Large intestine (tissue), 3 donors: ENCODE results near the gene COG2. TPM values are rescaled to one million over a fixed set of nuclear protein-coding genes. Genes with fewer than 3 reads are reported as not detected.
"Not testable (repeated sequence)": the region's sequence is repeated elsewhere in the genome, so short reads cannot be mapped to it uniquely, and the experiment has no call there.

Source experiments
- DNase-seq, 2 donors: peaks; one replicate each; pipeline versions ENCODE4 v3.0.0 to v3.0.0-alpha.2; 2013
- H3K27ac ChIP-seq: one replicate; pipeline ENCODE4 v1.5.1; 2013; ENCODE audit warnings: low read length
- H3K27me3 ChIP-seq: 2 replicates; pipeline ENCODE4 v1.6.1; 2013; ENCODE audit warnings: low read length; ENCODE audit not compliant: control insufficient read depth, insufficient read depth
- H3K36me3 ChIP-seq: 2 replicates; pipeline ENCODE4 v1.6.1; 2013; ENCODE audit warnings: low read length; ENCODE audit not compliant: control insufficient read depth, insufficient read depth
- H3K4me1 ChIP-seq: one replicate; pipeline ENCODE4 v1.6.1; 2013; ENCODE audit warnings: low read length; ENCODE audit not compliant: control insufficient read depth, insufficient read depth
- H3K4me3 ChIP-seq: one replicate; pipeline ENCODE4 v1.5.1; 2013; ENCODE audit warnings: low read length
- H3K9me3 ChIP-seq: one replicate; pipeline ENCODE4 v1.6.1; 2013; ENCODE audit warnings: mild to moderate bottlenecking, low read depth, low read length, moderate library complexity; ENCODE audit not compliant: control insufficient read depth
- WGBS: methylation state at CpG from one replicate; pipeline ENCODE4 v1.1.5; 2013; ENCODE audit warnings: low lambda C conversion rate; ENCODE audit not compliant: insufficient coverage; 5-methylcytosine and 5-hydroxymethylcytosine counted together
- polyA plus RNA-seq: library from polyadenylated mRNA; unstranded; fragments of 120-200 nt; gene quantifications from one replicate; pipeline ENCODE4 v1.2.1, GENCODE V29; 2013

Gene COG2
- polyA plus RNA-seq, 1 donor, result 32.7 TPM

DNA sequence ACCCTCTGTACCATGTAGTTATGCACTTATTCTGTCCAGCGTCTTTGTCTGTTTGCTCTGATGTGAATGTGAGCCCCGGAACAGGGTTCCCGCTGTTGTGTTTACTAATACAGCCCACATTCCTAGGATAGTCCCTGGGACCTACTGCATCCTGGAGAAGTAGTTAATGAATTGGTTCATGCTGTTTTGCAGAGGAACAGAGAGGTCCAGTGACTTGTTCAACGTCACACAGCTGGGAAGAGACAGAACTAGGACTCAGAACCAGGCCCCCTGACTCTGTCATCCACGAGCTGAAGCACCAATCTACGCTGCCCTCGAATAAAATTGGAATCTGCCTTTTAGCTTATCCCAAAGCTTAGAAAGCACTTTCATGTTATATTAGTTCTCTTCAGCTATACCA, 70.9 kb downstream of the COG2 start:
- H3K27me3 ChIP-seq, result no peaks in the 10 kb centered on the region
- peaks cover 33% of the 10 kb centered on the region for H3K4me1 ChIP-seq
- WGBS, result no CpG with 5 or more reads among the region's 7 CpGs
- H3K9me3 ChIP-seq, result no peaks in the 10 kb centered on the region
- DNase-seq, result no peak
- H3K36me3 ChIP-seq, result peaks cover 12% of the 10 kb centered on the region
- H3K4me3 ChIP-seq, result peak overlapping the region; percentile 54
- H3K27ac ChIP-seq, result peak overlapping the region; percentile 85

- DNase-seq, result no peak
- Histone ChIP-seq H3K27me3 (no peaks in the 10 kb centered on the region), H3K27ac (peak overlapping the region; percentile 85), H3K4me1 (peaks cover 29% of the 10 kb centered on the region), H3K4me3 (peak overlapping the region; percentile 54), H3K36me3 (peaks cover 12% of the 10 kb centered on the region), H3K9me3 (no peaks in the 10 kb centered on the region)
- no CpG with 5 or more reads among the region's 8 CpGs for WGBS
Measured at GRCh38 chr1:230713547-230713914, 71.2 kb downstream of the COG2 start.

GRCh38 chr1:230713915-230714764, 71.9 kb downstream of the COG2 start, which contains the start of gene AGT:
Gene AGT (minus strand): TSS chr1:230714122. CDS start chr1:230710823, 3,299 bp downstream.
- peak; percentile 89 to 96 for DNase-seq
- H3K4me1 ChIP-seq, result peaks cover 24% of the 10 kb centered on the region
- peak within 1 kb of the TSS; percentile 85 for H3K27ac ChIP-seq
- H3K27me3 ChIP-seq, result no peaks in the 10 kb centered on the region
- WGBS, result no CpG with 5 or more reads among the region's 24 CpGs
- peak within 1 kb of the TSS; percentile 54 for H3K4me3 ChIP-seq
- no peaks in the 10 kb centered on the region for H3K9me3 ChIP-seq
- peaks cover 12% of the 10 kb centered on the region for H3K36me3 ChIP-seq

- H3K9me3 ChIP-seq, result no peaks in the 10 kb centered on the region
- H3K27ac ChIP-seq, result no peak overlapping the region
- no peak for DNase-seq
- peaks cover 20% of the 10 kb centered on the region for H3K4me1 ChIP-seq
- no peaks in the 10 kb centered on the region for H3K36me3 ChIP-seq
- no peak overlapping the region for H3K4me3 ChIP-seq
- no peaks in the 10 kb centered on the region for H3K27me3 ChIP-seq
- no CpG with 5 or more reads among the region's 3 CpGs for WGBS
Measured at GRCh38 chr1:230715510-230715909, 73.2 kb downstream of the COG2 start.

GRCh38 chr1:230716453-230716852, 74.2 kb downstream of the COG2 start:
- H3K27ac ChIP-seq, H3K27me3 ChIP-seq, DNase-seq, H3K4me3 ChIP-seq, H3K9me3 ChIP-seq, H3K36me3 ChIP-seq: not testable (repeated sequence)
- H3K4me1 ChIP-seq, result peaks cover 20% of the 10 kb centered on the region
- WGBS, result no CpG with 5 or more reads among the region's 3 CpGs

DNA sequence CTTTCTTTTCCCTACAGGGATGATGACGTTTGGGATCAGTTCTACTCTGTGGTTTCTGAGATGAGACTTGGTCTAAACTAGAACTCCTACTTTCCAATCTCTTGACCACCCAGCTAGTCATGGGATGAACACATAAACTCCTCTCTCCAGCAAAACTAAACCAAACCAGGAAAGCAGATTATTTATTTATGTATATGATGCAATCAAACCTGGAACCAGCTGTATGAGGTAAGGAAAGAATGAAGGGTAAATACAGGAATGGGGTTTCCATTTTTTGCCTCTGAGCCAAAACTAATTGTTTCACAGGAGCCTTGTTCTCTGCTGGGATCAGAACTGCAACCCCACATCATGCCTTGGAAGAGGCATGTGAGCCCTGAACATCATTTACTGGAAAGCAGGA, 75.0 kb downstream of the COG2 start:
- WGBS, result no CpG with 5 or more reads among the region's 1 CpG
- Histone ChIP-seq H3K36me3 (no peaks in the 10 kb centered on the region), H3K27me3 (no peaks in the 10 kb centered on the region), H3K27ac (no peak overlapping the region), H3K4me1 (peaks cover 19% of the 10 kb centered on the region), H3K4me3 (no peak overlapping the region), H3K9me3 (peaks cover 3% of the 10 kb centered on the region)
- no peak for DNase-seq

DNA sequence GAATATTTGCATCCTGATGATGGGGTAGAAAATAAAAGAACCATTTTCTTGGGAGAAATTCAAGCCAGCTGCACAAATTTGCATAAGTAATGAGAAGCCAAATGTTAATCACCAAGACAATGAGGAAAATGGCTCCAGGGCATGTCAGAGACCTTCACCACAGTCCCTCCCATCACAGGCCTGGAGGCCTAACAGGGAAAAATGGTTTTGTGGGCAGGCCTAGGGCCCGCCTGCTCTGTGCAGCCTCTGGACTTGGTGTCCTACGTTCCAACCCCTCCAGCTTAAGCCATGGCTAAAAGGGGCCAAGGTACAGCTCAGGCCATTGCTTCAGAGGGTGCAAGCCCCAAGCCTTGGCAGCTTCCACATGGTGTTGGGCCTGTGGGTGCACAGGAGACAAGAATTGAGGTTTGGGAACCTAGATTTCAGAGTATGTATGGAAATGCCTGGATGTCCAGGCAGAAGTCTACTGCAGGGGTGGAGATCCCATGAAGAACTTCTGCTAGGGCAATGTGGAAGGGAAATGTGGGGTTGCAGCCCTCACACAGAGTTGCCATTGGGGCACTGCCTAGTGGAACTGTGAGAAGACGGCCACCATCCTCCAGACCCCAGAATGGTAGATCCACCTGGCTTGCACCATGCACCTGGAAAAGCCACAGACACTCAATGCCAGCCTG, 79.7 kb downstream of the COG2 start:
- DNase-seq, H3K4me3 ChIP-seq, H3K9me3 ChIP-seq, H3K27me3 ChIP-seq, H3K4me1 ChIP-seq, H3K27ac ChIP-seq, H3K36me3 ChIP-seq: not testable (repeated sequence)
- WGBS, result no CpG with 5 or more reads among the region's 3 CpGs

- no peak for DNase-seq
- no peak overlapping the region for H3K4me3 ChIP-seq
- WGBS, result 83% methylated on average over 1 of the region's 6 CpGs
- H3K27ac ChIP-seq, result no peak overlapping the region
- H3K27me3 ChIP-seq, result no peaks in the 10 kb centered on the region
- peaks cover 13% of the 10 kb centered on the region for H3K4me1 ChIP-seq
- peaks cover 3% of the 10 kb centered on the region for H3K9me3 ChIP-seq
- H3K36me3 ChIP-seq, result no peaks in the 10 kb centered on the region
Measured at GRCh38 chr1:230725256-230726012, 83.2 kb downstream of the COG2 start.

- H3K4me3 ChIP-seq, result no peak overlapping the region
- H3K27ac ChIP-seq, result peak overlapping the region; percentile 51
- H3K36me3 ChIP-seq, result no peaks in the 10 kb centered on the region
- no peaks in the 10 kb centered on the region for H3K27me3 ChIP-seq
- DNase-seq, result peak; percentile 57 to 78
- peaks cover 13% of the 10 kb centered on the region for H3K4me1 ChIP-seq
- WGBS, result 10% methylated on average over 2 of the region's 6 CpGs
- no peaks in the 10 kb centered on the region for H3K9me3 ChIP-seq
Measured at GRCh38 chr1:230728710-230729392, 86.6 kb downstream of the COG2 start.

GRCh38 chr1:230730977-230731376, 88.7 kb downstream of the COG2 start:
- peak in 1 of 2 donors; percentile 46 for DNase-seq
- Histone ChIP-seq H3K4me1 (peaks cover 18% of the 10 kb centered on the region), H3K9me3 (no peaks in the 10 kb centered on the region), H3K36me3 (no peaks in the 10 kb centered on the region), H3K27ac (no peak overlapping the region), H3K27me3 (no peaks in the 10 kb centered on the region), H3K4me3 (no peak overlapping the region)
- whole genome bisulfite sequencing, result 17% methylated on average over 1 of the region's 5 CpGs
